GM12891 (cell line): ENCODE results near the gene PHF19.

ENCODE experiments used
- DNase-seq: peaks from one replicate; pipeline ENCODE4 v3.0.0; 2011; ENCODE audit warnings: low spot score; ENCODE audit not compliant: insufficient read length
- FAIRE-seq: peaks from 2 replicates; lab custom pipeline; 2011; peaks lifted over from hg19 to GRCh38; lab: Jason Lieb, UNC
- PAX5 ChIP-seq: IDR thresholded peaks from 2 replicates; pipeline ENCODE4 v1.6.1; 2011; ENCODE audit warnings: low read length, moderate library complexity, mild to moderate bottlenecking; ENCODE audit not compliant: insufficient read depth, severe bottlenecking
- POLR2A ChIP-seq: IDR thresholded peaks from 2 replicates; pipeline ENCODE4 v1.6.1; 2011; ENCODE audit warnings: low read depth, low read length, control low read depth
- POLR2AphosphoS5 ChIP-seq: IDR thresholded peaks from 2 replicates; pipeline ENCODE4 v1.6.1; 2011; ENCODE audit warnings: low read depth, low read length, control low read depth
- POU2F2 ChIP-seq: IDR thresholded peaks from 2 replicates; pipeline ENCODE4 v1.6.1; 2011; ENCODE audit warnings: low read depth, mild to moderate bottlenecking, control low read depth, low read length, moderate library complexity
- SPI1 ChIP-seq: IDR thresholded peaks from 2 replicates; pipeline ENCODE4 v1.6.1; 2011; ENCODE audit warnings: low read depth, low read length, control low read depth
- TAF1 ChIP-seq: IDR thresholded peaks from 2 replicates; pipeline ENCODE4 v1.6.1; 2011; ENCODE audit warnings: low read depth, low read length, control low read depth

The PHF19 gene

GRCh38 chr9:120846251-120846889 lies 30.6 kb downstream of the PHF19 start:
- DNase-seq (no peak), FAIRE-seq (no peak)
- TF ChIP-seq POLR2A (no peak), POLR2AphosphoS5 (no peak; the same call in 1 of the 2 replicates), SPI1 (no peak), PAX5 (no peak), TAF1 (no peak), POU2F2 (no peak)

GRCh38 chr9:120845255-120845654 lies 31.7 kb downstream of the PHF19 start:
- DNase-seq (no peak), FAIRE-seq (no peak)
- TF ChIP-seq TAF1 (no peak), POLR2AphosphoS5 (no peak), PAX5 (no peak), SPI1 (no peak), POLR2A (no peak), POU2F2 (no peak)

DNA sequence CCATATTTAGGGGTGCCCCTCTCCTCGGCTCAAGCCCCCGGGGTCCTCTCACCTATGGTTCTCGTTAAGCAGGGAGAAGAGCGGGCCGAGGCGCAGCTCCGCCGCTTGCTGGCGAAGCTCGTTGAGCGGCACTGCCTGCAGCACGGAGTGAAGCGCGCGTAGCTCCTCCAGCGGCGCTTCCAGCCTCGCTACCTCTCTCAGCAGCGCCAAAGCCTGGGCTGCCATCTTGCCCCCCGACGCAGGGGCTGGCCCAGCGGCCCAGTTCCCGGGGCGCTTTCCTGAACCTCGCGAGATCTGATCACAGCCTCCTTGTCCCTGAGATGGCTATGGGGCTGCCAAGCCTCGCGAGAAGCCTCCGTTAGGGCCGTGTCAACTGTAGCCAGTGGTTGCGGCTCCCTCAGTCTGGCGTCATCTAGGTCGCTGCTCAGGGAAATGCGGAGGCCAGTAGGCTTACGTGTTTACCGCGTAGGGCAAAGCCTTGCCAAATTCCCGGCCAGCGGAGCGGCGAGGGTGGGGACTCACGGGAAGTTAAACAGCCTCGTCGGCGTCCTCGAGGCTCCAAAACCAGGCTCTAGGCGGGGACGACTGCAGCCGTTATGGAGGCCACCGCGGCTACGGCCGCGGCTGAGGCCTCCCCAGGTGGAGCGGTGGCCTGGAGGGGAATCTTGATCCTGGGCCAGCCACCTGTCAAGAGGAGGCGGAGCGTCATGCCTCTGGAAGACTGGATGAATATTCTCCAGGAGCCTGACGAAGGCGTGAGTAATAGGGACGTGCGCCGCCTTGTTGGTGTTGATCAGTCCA lies 34.1 kb downstream of the PHF19 start, which contains the start of gene PSMD5:
PSMD5 (minus strand) TSS at position 238 of the 801 bp plus-strand sequence; CDS start at position 225, 13 bp downstream.
- DNase-seq: peak; percentile 97
- FAIRE-seq: peak; percentile 92
- peak; percentile 98 for TF ChIP-seq POLR2A
- peak; percentile 95 for TF ChIP-seq POLR2AphosphoS5
- TF ChIP-seq POU2F2: peak; percentile 87
- peak; percentile 98 for TF ChIP-seq TAF1
- TF ChIP-seq PAX5: no peak
- no peak for TF ChIP-seq SPI1

DNA sequence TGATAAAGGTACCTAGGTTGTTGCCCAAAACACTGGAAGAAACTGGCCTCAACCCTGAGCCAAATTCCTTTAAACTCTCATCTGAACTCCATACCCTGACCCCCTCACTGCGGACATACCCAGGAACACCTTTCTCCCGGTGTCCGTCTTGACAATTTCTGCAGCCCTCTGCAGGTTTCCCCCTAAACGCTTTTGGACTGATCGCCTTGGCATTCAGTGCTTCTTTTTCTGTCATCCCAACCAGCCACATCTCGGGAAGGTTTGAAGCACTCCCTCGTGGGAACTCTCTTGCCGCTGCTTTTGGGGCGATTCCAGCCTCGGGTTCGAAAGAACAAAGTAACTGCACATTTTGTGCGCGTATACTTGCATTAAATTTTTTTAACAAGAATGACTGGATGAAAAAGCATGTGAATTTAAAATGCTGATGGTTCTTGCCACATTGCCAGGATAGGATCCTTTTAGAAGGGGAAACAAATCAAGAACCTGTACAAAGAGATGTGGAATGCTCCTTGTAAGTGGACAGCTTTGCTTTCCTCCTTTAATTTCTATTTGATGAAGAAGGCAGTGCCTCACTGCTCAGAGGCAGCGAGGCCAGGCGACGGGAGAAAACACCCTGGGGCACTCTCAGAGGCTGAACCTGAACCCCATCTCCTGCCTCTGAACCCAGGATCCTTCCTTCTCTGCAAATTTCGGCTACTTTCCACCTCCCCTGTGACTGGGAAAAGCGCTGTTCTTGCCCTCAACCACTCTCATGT lies 34.9 kb downstream of the PHF19 start:
- FAIRE-seq: no peak
- DNase-seq: no peak
- no peak for TF ChIP-seq PAX5

DNA sequence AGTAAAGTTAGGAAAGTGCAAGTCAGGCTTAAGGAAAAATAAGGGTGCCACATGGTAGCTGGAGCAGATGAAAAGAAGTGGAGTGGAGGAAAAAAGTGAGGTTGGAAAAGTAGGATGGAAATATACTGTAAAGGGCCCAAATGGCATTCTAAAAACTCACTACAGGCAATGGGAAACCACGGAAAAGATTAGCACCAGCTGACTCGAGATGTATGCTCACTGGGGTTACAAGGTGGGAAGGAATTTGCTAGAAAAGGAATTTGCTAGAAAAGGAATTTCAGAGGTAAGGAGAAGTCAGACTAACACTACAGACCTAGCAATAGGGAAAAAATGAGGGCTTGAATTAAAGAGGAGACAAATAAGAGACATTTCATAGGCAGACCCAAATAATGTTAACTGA lies 37.8 kb downstream of the PHF19 start:
- TF ChIP-seq TAF1 (no peak), SPI1 (no peak), POU2F2 (no peak), PAX5 (no peak), POLR2AphosphoS5 (no peak), POLR2A (no peak)
- DNase-seq: no peak
- no peak for FAIRE-seq

- FAIRE-seq: no peak
- DNase-seq: no peak
- TF ChIP-seq POLR2AphosphoS5 (no peak), POLR2A (no peak), PAX5 (no peak), TAF1 (no peak), POU2F2 (no peak), SPI1 (no peak)
These were observed 39.1 kb downstream of the PHF19 start for GRCh38 chr9:120837921-120838320.

- FAIRE-seq (no peak), DNase-seq (no peak)
- TF ChIP-seq PAX5: no peak
- no peak for TF ChIP-seq POLR2A
- TF ChIP-seq POLR2AphosphoS5: no peak
These were observed 43.7 kb downstream of the PHF19 start for GRCh38 chr9:120833325-120833724.

DNA sequence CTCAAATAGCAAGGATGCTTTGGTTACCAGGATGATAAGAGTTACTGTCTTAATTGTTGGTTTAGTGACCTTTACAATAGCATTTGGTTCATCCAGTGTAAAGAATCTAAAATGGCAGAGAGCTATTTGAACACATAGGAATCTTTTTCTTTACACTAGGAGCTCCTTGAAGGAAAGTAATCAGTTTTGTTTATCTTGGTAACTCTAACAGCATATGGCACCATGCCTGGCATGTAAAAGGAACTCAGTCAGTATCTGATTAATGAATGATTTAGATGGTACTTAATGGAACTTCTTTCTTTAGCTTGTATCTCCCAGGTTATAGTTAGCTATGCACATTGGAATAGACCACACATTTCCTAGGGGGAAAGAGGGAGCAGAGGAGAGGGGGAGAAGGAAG lies 44.2 kb downstream of the PHF19 start:
- no peak for DNase-seq
- no peak for FAIRE-seq
- TF ChIP-seq SPI1 (no peak), TAF1 (no peak), POLR2A (no peak), POLR2AphosphoS5 (no peak), POU2F2 (no peak), PAX5 (no peak)

DNA sequence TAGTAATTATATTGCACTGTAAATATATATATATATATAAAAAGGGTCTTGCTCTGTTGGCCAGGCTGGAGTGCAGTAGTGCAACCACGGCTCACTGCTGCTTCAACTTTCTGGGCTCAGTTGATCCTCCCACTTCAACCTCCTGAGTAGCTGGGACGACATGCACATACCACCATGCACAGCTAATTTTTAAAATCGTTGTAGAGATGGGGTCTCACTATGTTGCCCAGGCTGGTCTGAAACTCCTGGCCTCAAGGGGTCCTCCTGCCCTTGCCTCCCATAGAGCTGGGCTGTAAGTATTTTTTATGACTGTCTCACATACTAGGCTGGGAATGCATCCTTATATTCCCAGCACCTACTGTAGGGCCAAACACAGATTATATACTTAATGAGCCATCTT lies 46.1 kb downstream of the PHF19 start:
- no peak for DNase-seq
- no peak for FAIRE-seq
- no peak for TF ChIP-seq POLR2A
- TF ChIP-seq SPI1: no peak
- TF ChIP-seq POLR2AphosphoS5: no peak
- TF ChIP-seq POU2F2: no peak
- no peak for TF ChIP-seq TAF1
- no peak for TF ChIP-seq PAX5
